ENCODE measurements around the gene TOP3B.

DNA sequence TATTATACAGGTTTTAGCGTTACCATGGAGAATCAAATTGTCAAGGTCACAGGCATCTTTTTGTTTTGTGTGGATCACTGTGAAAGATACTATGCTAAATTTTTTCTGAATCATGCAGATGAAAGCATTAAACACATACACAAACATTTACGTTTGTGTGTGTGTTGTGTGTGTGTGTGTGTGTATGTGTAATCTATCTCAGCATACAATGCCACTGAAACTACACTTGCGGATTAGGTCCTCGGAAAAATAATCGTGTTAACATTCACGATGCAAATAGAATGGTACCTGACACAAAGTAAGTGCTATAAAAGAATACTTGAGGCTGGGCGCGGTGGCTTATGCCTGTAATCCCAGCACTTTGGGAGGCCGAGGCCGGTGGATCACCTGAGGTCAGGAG, 41.9 kb upstream of the TOP3B start:
- TF ChIP-seq POLR2A (IDR thresholded peaks at IDR 0.05; ENCODE audit: low read depth) = no peak
- TF ChIP-seq, protein P1, sequence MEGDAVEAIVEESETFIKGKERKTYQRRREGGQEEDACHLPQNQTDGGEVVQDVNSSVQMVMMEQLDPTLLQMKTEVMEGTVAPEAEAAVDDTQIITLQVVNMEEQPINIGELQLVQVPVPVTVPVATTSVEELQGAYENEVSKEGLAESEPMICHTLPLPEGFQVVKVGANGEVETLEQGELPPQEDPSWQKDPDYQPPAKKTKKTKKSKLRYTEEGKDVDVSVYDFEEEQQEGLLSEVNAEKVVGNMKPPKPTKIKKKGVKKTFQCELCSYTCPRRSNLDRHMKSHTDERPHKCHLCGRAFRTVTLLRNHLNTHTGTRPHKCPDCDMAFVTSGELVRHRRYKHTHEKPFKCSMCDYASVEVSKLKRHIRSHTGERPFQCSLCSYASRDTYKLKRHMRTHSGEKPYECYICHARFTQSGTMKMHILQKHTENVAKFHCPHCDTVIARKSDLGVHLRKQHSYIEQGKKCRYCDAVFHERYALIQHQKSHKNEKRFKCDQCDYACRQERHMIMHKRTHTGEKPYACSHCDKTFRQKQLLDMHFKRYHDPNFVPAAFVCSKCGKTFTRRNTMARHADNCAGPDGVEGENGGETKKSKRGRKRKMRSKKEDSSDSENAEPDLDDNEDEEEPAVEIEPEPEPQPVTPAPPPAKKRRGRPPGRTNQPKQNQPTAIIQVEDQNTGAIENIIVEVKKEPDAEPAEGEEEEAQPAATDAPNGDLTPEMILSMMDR (IDR thresholded peaks at IDR 0.05) = no peak

Data from esophagus muscularis mucosa (tissue), 3 donors.